Activated CD4-positive, alpha-beta T cell treated with anti-CD3 and anti-CD28 coated beads for 1 hour (primary cell): ENCODE results near the gene FARP1.
A peak's percentile ranks its signal among the peaks of the same experiment; 100 is the strongest.

Experiments used
- DNase-seq: peaks from one replicate; pipeline ENCODE4 v3.0.0-alpha.2; 2020

FARP1 gene

GRCh38 chr13:98433654-98434053 lies 290.8 kb downstream of the FARP1 start:
- no peak for DNase-seq

GRCh38 chr13:98434060-98434459 lies 291.2 kb downstream of the FARP1 start:
- DNase-seq: no peak

- no peak for DNase-seq
Measured at GRCh38 chr13:98435376-98435775, 292.5 kb downstream of the FARP1 start.

- no peak for DNase-seq
Measured at GRCh38 chr13:98436233-98436910, 293.5 kb downstream of the FARP1 start.

- no peak for DNase-seq
Measured at GRCh38 chr13:98438246-98439125, 295.6 kb downstream of the FARP1 start.

GRCh38 chr13:98439126-98439828 lies 296.4 kb downstream of the FARP1 start:
- no peak for DNase-seq

GRCh38 chr13:98439896-98440295 lies 297.0 kb downstream of the FARP1 start:
- DNase-seq: no peak

- no peak for DNase-seq
Measured at GRCh38 chr13:98440390-98441055, 297.6 kb downstream of the FARP1 start.

GRCh38 chr13:98441056-98441676 lies 298.3 kb downstream of the FARP1 start:
- DNase-seq: no peak

- no peak for DNase-seq
Measured at GRCh38 chr13:98442391-98443230, 299.7 kb downstream of the FARP1 start.

- DNase-seq: no peak
Measured at GRCh38 chr13:98443329-98443728, 300.4 kb downstream of the FARP1 start.

- DNase-seq: no peak
Measured at GRCh38 chr13:98443800-98444325, 301.0 kb downstream of the FARP1 start.

GRCh38 chr13:98444381-98444780 lies 301.5 kb downstream of the FARP1 start:
- no peak for DNase-seq

- peak; percentile 72 for DNase-seq
Measured at GRCh38 chr13:98445340-98446233, 302.7 kb downstream of the FARP1 start.

GRCh38 chr13:98446234-98446621 lies 303.3 kb downstream of the FARP1 start:
- DNase-seq: no peak

- DNase-seq: no peak
Measured at GRCh38 chr13:98447130-98447529, 304.2 kb downstream of the FARP1 start.

- DNase-seq: no peak
Measured at GRCh38 chr13:98447881-98448641, 305.2 kb downstream of the FARP1 start.

GRCh38 chr13:98448642-98448928 lies 305.7 kb downstream of the FARP1 start:
- DNase-seq: no peak

- DNase-seq: no peak
Measured at GRCh38 chr13:98449273-98449672, 306.4 kb downstream of the FARP1 start.

GRCh38 chr13:98450026-98450425 lies 307.1 kb downstream of the FARP1 start:
- no peak for DNase-seq
